ENCODE results near the gene MGAT3.

Gene MGAT3

GRCh38 chr22:39427751-39428596 lies 28.8 kb upstream of the MGAT3 start:
- no peak for TF ChIP-seq CTCF (IDR thresholded peaks at IDR 0.05; ENCODE audit: low read depth, low read length, missing control alignments)
- H3K4me3 ChIP-seq (replicated peaks; ENCODE audit: low read depth, low read length) = no peak overlapping the region
- DNase-seq (ENCODE audit: extremely low read depth, low read depth) = no peak

DNA sequence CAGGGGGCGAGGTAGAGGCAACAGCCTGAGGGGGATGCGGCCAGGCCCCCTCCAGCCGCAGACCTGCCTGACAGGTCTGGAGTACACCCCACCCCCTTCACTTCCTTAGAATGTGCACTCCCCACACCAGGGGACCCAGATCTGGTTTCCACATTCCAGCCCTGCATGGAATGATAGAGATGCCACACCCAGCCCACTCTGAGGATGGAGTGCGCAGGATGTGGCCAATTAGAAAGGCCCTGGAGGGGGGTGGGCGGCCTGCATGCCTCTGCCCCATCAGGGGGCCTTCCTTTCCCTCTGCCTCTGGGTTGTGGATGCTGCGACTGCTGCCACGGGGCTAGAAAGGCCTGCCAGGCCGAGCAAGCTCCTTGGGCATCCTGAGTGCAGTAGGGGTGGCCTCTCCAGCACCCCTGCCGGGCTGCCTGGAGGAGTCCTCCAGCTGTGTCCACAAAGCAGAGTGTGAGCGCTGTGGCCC lies 28.2 kb upstream of the MGAT3 start:
- no peak for TF ChIP-seq CTCF (IDR thresholded peaks at IDR 0.05; ENCODE audit: low read depth, low read length, missing control alignments)
- DNase-seq (ENCODE audit: extremely low read depth, low read depth) = no peak
- H3K4me3 ChIP-seq (replicated peaks; ENCODE audit: low read depth, low read length) = no peak overlapping the region

- H3K4me3 ChIP-seq (replicated peaks; ENCODE audit: low read depth, low read length) = no peak overlapping the region
- no peak for DNase-seq (ENCODE audit: extremely low read depth, low read depth)
- no peak for TF ChIP-seq CTCF (IDR thresholded peaks at IDR 0.05; ENCODE audit: low read depth, low read length, missing control alignments)
Measured at GRCh38 chr22:39429186-39429585, 27.6 kb upstream of the MGAT3 start.

DNA sequence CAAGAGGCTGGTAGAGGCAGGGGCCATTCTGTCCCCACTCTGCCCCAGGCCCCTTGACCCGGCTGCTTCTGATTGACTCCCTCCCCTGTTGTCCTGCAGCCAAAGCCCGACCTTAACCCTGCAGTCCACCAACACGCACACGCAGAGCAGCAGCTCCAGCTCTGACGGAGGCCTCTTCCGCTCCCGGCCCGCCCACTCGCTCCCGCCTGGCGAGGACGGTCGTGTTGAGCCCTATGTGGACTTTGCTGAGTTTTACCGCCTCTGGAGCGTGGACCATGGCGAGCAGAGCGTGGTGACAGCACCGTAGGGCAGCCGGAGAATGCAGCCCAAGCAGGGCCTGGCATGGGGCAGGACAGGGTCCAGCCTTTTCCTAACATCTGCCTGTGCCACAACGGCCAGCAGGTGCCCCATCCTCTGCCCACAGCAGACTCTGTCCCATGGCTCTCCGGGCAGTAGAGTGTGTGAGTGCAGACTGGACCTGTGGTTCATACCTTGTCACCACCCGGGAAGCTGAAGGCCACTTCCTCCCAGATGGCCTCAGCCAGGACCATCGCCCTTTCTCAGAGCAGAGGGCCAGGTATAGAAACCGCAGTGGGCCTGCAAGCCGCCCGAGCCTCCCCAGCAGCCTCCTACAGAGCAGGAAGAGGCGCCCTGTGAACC lies 26.8 kb upstream of the MGAT3 start:
- no peak for DNase-seq (ENCODE audit: extremely low read depth, low read depth)
- no peak overlapping the region for H3K4me3 ChIP-seq (replicated peaks; ENCODE audit: low read depth, low read length)
- no peak for TF ChIP-seq CTCF (IDR thresholded peaks at IDR 0.05; ENCODE audit: low read depth, low read length, missing control alignments)

DNA sequence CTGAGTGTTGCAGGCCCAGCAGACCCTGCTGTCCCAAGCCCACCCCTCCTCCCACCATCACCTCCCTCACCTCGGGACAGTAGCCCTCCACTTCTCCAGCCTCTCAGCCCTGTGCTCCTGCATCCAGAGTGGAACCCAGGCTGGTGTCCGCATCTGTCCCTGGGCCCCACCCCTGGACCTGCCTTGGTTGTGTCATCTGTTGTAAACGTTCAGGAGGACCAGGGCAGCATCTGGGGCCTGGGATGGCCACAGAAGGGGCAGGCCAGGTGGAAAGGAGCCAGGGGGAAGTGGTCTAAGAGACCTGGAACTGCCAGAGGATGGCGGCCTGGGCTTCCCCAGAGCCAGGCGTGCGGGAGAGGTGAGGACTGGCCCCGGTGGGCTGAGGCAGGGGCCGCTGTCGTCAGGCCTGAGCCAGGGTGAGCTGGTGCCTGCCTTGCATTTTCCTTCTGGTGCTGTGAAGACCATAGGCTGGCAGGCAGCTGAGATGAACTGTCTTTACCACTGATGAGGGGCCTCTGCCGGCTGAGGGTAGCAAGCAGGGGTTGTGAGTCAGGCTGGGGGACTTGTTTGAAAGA lies 26.1 kb upstream of the MGAT3 start:
- H3K4me3 ChIP-seq (replicated peaks; ENCODE audit: low read depth, low read length) = no peak overlapping the region
- no peak for TF ChIP-seq CTCF (IDR thresholded peaks at IDR 0.05; ENCODE audit: low read depth, low read length, missing control alignments)
- DNase-seq (ENCODE audit: extremely low read depth, low read depth) = no peak

- TF ChIP-seq CTCF (IDR thresholded peaks at IDR 0.05; ENCODE audit: low read depth, low read length, missing control alignments) = no peak
- H3K4me3 ChIP-seq (replicated peaks; ENCODE audit: low read depth, low read length) = no peak overlapping the region
- DNase-seq (ENCODE audit: extremely low read depth, low read depth) = no peak
Measured at GRCh38 chr22:39431216-39431801, 25.5 kb upstream of the MGAT3 start.

Measured in HFF-Myc (cell line).